HG02623 (cell line): ENCODE data around the gene KDM2A.
"Not testable (repeated sequence)": the region's sequence is repeated elsewhere in the genome, so short reads cannot be mapped to it uniquely, and the experiment has no call there.

Experiments used
- ATAC-seq: cut with Tn5 transposase; IDR thresholded peaks from one replicate; pipeline ENCODE4 v1.9.1; 2021; ENCODE audit warnings: moderate library complexity; ENCODE audit not compliant: unreplicated experiment

KDM2A gene

DNA sequence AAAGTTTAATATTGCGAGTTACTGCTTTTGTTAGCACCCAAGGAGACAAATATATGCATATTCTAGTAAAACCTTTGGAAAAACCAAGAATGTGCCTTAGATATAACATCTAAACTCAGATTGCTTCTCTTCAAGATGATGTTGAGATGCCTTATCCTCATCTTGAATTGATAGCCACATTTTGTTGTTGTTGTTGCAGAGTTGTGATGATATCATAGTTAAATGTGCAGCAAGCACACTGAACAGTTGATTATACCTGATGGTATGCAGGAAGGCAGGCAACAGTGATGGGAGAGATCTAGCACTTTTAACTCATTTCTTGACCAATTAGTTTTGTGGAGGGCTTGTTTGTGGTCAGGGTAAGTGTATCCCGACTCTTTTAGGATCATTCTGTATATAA, 48.0 kb downstream of the KDM2A start:
- ATAC-seq = no peak

DNA sequence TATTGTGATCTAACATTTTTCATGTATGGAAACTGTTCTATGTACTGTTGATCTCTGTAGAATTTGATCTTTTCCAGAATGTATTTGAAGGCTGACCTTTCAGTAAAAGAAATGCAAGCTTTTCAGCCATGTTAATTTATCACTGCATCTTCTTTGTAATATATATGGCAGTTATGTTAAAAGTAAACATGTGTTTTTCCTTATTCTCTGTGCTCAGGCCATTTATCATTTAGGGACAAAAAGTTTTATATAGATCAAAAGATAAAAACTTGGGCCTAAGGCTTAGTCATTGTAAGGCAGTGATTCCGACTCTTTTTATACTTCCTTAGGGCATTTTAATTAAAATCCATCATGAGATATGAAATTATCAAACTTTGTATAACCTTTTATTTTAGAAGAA, 48.7 kb downstream of the KDM2A start:
- ATAC-seq = no peak

DNA sequence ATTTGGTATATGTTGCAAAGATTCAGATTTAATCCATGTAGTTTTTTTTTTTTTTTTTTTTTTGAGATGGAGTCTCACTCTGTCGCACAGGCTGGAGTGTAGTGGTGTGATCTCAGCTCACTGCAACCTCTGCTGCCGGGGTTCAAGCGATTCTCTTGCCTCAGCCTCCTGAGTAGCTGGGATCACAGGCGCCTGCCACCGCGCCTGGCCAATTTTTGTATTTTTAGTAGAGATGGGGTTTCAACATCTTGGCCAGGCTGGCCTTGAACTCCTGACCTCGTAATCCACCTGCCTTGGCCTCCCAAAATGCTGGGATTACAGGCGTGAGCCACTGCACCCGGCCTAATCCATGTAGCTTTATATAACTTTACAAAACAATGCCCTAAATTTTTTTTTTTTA, 49.8 kb downstream of the KDM2A start:
- ATAC-seq = not testable (repeated sequence)

DNA sequence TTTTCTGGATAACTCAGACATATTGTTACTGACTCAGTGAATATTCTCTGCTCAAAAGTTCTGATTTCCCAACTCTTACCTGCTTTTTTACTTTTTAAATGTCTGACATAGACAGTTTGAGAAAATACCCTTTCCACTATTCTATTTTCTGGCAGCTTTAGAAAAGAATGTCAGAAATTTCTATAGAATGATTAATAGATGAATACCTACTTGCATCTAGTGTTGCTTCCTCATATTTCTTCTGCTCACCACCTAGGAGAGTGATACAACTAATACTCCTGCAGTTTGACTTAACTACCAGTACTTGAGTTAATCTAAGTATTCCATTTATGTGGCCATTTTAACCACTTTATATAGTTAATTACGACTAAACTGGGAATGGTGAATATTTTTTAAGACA, 55.2 kb downstream of the KDM2A start:
- no peak for ATAC-seq

DNA sequence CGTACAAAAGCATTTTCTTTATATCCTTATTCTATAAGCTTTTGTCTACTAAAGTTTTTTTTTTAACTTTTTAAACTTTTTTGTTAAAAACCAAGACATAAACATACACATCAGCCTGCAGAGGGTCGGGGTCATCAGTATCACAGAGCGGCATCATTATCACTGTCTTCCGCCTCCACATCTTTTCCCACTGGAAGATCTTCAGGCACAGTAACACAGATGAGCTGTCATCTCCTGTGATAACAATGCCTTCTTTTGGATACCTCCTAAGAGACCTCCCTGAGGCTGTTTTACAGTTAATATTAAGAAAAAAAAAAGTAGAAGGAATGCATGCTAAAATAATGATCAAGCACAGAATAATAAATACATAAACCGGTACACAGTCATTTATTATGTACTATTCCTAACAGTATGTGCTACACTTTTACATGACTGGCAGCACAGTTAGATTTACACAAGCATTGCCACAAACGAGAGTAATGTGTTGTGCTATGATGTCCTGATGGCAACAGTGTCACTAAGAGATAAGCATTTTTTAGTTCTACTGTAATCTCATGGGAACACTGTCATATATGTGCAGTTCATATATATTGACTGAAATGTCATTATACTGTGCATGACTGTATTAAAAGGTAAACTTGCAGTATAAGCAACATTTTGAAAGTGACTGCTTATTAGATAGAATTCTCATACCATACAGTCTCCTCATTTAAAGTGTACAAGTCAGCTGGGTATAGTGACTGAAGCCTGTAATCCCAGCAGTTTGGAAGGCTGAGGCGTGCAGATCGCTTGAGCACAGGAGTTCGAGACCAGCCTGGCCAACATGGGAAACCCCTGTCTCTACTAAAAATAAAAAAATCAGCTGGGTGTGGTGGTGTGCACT, 58.6 kb downstream of the KDM2A start:
- no peak for ATAC-seq

DNA sequence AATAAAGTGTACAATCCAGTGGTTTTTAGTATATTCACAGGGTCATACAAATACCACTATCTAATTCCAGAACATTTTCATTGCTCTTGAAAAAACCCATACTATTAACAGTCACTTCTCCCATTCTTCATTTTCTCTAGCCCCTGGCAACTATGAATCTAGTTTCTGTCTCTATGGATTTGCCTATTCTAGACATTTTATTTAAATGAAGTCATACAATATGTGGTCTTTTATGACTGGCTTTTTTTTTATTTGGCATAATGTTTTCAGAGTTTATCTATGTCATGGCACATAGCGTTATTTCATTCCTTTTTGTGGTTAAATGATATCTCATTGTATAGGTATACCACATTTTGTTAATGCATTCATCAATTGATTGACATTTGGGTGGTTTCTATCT, 59.4 kb downstream of the KDM2A start:
- ATAC-seq = no peak

DNA sequence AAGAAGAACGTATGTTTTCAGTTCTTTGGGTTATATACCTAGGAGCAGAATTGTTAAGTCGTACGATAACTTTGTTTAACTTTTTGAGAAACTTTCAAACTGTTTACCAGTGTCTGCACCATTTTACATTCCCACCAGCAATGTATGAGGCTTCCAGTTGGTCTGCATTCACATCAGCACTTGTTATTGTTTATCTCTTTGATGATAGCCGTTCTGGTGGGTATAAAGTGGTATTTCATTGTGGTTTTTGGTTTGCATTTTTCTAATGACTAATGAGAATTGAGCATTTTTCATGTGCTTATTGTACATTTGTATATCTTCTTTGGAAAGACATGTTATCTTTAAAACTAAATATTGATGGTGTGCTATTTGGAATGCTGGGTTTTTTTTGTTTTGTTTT, 59.8 kb downstream of the KDM2A start:
- no peak for ATAC-seq

DNA sequence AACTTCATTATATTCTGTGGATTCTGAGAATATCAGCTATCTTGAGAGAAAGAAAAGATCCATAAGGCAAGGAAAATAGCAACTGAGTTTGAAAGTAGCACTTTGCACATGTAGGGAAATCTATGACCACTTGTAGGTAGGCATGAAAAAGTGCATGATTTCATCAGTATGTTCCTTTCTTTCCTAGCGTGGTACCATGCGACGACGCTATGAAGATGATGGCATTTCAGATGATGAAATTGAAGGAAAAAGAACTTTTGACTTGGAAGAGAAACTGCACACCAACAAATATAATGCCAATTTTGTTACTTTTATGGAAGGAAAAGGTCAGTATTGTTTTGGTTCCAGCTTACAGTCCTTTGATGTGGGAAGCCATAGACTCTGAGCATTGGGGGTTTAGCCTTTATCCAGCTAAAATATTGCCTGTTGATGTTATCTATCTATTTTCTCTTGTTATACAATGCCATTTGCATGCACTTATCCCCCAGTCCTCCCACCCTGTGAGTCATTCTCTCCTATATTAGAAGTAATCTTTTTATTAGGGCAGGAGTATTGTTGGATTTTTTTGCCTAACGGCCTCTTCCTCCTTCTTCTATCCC, 60.9 kb downstream of the KDM2A start:
- ATAC-seq = no peak

DNA sequence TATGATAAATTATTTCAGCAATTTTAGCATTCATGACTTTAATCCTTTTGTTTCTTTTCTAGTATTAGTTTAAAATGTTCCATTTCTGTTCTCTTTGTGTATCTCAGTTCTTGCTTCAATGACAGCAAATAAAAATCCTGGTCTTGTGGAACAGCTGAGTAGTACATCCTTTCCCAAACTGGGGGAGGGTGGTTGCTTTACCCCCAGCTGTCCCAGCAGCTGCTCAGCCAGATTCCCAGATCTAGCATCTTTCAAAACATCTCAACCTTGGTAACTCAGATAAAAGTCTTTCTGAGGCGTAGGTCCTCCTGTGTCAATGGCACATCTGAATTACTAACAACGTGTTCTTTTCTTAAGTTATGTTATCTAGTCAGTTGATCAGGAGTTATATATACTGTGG, 75.0 kb downstream of the KDM2A start:
- ATAC-seq = no peak

DNA sequence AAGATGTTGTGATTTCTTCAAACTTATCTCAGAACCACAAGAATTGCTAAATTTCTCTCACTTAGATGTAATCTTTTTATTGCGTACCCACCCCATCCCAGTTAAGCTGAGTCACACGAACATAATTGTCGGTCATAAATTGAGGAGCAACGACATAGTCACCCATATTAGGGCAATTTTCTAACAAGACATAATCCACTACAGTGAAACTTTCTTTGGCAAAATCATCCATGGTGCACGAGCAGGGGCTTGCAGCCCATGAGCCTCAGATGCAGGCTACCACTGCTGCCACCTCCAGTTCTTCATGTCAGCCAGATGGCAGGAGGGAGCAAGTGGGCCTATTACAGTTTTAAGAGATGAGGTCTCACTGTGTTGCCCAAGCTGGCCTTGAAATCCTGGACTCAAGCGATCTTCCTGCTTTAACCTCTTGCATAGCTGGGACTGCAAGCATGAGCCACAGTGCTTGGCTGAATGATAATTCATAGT, 77.0 kb downstream of the KDM2A start:
- no peak for ATAC-seq

DNA sequence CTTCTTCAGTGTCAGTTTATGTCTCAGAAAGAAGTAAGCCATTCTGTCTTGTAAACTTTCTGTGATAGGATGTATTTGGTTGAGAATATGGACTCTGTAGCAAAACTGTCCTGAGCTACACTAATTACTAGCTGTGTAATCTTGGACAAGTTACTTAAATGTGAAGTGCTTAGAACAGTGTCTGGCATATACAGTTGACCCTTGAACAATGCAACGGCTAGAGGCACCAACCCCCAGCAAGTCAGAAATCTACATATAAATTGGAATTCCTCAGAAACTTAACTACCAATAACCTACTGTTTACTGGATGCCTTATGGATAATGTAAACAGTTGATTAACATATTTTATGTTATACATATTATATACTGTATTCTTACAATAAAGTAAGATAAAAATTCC, 78.5 kb downstream of the KDM2A start:
- ATAC-seq = no peak

DNA sequence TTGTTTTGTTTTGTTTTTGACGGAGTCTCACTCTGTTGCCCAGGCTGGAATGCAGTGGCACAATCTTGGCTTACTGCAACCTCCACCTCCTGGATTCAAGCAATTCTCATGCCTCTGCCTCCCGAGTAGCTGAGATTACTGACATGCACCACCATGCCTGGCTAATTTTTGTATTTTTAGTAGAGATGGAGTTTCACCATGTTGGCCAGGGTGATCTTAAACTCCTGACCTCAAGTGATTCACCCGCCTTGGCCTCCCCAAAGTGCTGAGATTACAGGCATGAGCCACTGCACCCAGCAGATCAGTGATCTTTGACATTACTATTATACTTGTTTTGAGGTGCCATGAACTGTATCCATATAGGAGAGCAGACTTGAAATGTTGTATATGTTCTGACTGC, 79.7 kb downstream of the KDM2A start:
- ATAC-seq = not testable (repeated sequence)

DNA sequence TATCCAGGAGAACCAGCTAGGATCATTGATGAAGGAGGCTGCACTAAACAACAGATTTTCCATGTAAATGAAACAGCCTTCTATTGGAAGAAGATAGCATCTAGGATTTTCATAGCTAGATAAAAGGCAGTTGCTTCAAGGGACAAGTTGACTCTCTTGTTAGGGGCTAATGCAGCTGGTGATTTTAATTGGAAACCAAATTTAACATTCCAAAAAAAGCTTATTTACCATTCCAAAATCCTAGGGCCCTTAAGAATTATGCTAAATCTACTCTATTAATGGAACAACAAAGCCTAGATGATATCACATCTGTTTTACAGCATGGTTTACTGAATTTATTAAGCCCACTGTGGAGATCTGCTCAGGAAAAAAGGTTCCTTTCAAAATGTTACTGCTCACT, 80.7 kb downstream of the KDM2A start:
- no peak for ATAC-seq

DNA sequence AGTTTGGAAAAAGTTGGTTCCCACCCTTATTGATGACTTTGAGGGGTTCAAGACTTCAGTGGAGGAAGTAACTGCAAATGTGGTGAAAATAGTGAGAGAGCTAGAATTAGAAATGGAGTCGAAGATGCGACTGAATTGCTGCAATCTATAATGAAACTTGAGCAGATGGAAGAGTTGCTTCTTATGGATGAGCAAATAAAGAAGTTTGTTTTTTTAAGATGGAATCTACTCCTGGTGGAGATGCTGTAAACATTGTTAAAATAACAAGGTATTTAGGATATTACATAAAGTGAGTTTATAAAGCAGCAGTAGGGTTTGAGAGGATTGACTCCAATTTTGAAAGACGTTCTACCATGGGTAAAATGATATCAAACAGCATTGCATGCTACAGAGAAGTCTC, 83.0 kb downstream of the KDM2A start:
- no peak for ATAC-seq

DNA sequence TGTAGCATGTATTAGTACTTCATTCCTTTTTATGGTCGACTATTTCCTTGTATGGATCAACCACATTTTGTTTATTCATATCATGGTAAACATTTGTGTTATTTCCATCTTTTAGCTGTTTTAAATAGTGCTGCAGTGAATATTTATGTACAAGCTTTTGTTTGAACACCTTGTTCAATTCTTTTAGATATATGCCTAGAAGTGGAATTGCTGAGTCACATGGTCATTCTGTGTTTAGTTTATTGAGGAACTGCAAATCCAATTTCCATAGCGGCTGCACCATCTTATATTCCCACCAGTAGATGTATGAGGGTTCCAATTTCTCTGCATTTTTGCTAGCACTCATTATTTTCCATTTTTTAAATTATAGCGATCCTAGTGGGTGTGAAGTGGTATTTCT, 85.8 kb downstream of the KDM2A start:
- no peak for ATAC-seq

DNA sequence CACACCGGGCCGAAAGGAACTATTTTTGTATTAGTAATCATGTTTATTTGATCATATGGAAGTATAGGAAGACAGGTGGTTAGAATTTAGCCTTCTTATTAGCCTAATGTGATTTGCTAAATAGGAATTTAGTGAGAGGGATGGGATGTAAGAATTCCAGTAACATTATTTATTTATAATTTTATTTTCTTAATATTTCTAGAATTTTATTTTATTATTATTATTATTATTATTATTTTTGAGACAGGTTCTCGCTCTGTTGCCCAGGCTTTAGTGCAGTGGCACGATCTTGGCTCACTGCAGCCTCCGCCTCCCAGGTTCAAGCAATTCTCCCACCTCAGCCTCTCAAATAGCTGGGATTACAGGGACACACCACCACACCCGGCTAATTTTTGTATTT, 90.2 kb downstream of the KDM2A start:
- not testable (repeated sequence) for ATAC-seq

DNA sequence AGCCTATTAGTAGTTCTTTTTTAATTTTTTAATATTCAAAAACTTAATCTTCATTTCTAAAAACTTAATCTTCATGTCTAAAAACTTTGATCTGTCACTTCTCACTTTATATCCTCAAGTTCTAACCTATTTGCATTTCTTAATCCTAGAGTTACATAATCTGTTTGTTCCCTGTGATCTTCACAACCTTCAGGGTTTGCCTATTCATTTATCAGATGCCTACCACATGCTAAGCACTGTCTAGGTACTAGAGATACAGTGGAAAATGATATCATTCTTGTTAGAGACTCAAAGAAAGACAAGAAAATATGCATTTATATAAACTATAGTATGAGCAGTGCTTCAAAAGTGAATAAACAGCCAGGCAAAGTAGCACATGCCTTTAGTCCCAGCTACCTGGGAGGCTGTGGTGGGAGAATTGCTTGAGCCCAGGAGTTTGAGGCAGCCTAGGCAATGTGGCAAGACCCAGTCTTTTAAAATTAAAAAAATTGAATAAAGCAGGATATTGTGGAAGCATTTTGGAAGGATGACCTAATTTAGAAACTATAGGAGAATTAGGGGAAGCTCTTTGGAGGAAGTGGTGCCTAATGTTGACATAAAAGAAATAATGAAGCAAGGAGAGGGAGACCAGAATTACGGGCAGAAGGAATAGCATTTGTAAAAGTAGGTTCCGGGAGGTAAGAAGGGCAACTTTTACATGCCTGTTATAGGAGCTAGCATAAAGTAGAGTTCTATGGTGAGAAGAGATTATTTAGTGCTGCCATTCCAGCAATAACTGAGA, 92.8 kb downstream of the KDM2A start:
- no peak for ATAC-seq

DNA sequence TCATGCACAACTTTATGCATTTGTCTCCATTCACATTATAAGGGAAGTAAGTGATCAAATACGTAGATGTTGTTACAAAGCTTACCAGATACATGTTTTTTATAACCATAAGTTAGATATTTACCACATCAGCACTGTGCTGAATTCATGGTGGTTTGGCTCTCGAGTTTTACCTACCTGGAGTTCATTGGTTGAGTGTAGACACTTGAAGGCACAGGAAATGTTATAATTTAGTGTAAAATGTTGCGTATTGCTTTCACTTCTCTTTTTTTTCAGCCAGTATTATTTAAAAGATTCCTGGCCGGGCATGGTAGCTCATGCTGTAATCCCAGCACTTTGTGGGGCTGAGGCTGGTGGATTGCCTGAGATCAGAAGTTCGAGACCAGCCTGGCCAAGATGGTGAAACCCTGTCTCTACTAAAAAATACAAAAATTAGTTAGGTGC, 94.1 kb downstream of the KDM2A start:
- no peak for ATAC-seq

DNA sequence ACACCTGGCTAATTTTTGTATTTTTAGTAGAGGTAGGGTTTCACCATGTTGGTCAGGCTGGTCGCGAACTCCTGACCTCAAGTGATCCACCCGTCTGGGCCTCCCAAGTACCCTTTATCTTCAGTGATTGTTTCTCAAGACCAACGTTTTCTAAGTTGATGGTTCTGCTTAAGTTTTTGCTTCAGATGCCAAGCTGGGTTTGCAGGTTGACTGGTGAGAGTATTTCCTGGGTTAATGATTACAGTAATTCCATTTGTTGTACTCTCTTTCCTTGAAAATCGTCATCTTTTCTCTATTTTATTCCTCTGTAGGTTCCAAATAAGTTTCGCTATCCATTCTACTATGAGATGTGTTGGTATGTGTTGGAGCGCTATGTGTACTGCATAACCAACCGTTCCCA, 108.7 kb downstream of the KDM2A start:
- ATAC-seq = no peak

DNA sequence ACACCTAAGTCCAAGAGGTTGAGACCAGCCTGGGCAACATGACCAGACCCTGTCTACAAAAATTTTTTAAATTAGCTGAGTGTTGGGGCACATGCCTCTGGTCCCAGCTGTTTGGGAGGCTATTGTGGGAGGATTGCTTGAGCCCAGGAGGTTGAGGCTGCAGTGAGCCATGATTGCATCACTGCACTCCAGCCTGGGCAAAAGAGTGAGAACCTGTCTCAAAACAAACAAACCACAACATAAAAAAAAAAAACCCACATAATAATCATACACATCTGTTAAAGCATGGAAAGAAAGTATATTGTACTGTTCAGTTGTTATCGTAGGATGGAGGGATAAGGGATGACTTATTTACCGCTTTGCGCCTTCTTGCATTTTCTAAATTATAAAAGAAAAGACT, 111.3 kb downstream of the KDM2A start:
- ATAC-seq = no peak

DNA sequence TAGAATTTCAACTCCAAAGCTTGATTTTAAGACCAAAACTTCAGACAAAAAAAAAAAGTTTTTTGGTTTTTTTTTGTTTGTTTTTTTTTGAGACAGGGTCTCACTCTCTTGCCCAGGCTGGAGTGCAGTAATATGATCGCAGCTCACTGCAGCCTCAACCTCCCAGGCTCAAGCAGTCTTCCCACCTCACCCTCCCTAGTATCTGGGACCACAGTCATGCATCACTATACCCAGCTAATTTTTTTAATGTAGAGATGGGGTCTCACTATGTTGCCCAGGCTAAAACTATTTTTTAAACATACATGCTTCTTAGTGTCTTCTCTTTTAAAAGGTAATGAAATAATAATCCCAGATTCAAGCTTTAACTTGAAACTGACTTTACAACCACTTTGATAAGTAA, 111.8 kb downstream of the KDM2A start:
- ATAC-seq = no peak
